ENCODE results near the gene COQ8A. TPM values are rescaled to one million over a fixed set of nuclear protein-coding genes. Genes with fewer than 3 reads are reported as not detected.

COQ8A gene
- 10 to 100 TPM; 12.8 to 31.6 (median 22.9) TPM for total RNA-seq

DNA sequence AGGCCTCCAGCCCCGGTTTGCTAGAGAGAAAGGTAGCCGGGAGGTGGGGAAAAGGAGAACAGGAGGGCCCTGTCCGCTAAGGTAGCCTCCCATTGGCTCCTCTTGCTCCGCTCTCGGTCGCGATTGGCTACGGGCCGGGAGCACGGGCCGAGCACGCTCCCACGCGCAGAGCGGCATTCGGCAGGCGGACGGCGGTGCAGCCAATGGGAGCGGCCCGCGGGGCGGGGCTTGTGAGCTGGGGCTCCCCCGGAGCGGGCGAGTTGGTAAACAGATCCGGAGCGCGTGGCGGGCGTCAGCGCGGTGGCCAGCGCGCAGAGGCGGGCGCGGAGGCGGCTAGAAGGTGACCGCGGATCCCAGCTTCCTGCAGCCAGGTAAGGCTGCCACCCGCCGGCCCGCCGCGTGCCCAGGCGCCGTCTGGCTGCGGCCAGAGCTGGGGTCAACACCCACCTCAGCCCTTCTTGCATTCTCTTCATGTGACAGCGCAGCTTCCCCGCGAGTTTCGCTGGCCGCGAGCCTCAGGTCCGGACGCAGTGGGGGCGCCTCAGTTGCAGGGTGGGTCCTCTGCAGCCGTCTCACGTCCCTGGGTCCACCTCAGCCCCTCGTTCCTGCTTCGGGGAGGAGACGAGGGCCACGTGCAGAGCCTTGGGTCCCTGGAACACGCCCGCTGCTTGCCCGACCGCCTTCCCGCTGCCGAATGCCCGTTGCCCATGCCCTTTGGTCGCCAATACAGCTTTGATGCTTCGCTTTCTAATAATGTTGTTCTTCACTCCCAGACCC, at the start of gene COQ8A:
Gene COQ8A, plus strand, starts transcription at position 266 of the 777 bp plus-strand sequence. CDS start 21,092 bp downstream, outside the sequence.
- Histone ChIP-seq H3K27ac (peak within 1 kb of the TSS; percentile 92 to 98), H3K4me3 (peak within 1 kb of the TSS; percentile 44 to 68 (median 51)), H3K4me1 (replicated peaks in 1 of 2) (peaks cover 18 to 40% of the 10 kb centered on the region in 2 donors)
- ATAC-seq (replicated peaks in 6 of 8) = peak; percentile 90 to 96 (median 96)
- in situ Hi-C loops (cut with MboI; ENCODE audit: low pct_unique_long_range_greater_than_20kb in 2 of 9, low sequenced_read_pairs in 9 of 9, unreplicated experiment in 9 of 9) = loop anchor here in 1 of 9 experiments (25.0 kb wide), 1 partner anchor 303 kb away; no protein-coding TSS in a partner anchor
- 0 to 1% (median 0%) methylated on average over 2 to 23 of the region's 73 CpGs; no CpG with 5 or more reads in 5 of the 10 experiments for WGBS, 10 experiments

DNA sequence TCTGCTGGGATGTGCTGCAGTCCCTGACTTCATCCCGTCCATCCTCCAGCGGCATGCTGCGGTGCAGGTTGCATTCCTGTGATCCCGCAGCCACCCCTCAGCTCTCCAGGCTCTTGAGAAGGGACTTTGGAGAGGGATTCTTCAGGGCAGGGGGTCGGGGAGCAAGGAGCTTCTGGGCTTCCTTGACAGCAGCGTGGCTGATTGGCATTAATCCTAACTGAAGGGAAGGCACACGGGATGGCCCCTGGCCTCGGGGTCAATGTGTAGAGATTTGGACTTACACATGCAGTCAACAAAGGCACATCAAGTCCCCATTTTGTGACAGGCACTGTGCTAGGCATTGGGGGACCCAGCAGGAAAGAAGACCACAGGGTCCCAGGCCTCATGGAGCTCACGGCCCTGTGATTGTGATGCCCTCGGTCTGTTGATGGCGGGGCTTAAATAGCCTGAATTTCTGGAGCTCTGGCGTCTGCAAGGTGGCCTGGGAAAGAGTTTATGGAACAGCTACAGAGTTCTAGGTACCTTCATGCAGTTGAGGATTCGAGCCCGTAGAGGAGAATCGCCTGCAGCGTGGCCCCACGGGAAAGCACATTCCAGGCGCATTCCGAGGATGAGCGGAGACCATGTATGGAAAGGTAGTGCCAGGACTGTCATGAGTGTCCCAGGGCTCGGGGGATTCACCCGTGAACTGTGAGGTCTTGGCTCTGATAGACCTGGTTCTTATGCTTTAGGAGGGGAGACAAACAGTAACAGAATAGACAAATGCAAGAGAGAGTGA, 49.6 kb upstream of the COQ8A start:
- ATAC-seq (replicated peaks in 6 of 8) = no peak
- Histone ChIP-seq H3K4me1 (replicated peaks in 1 of 2) (no peaks in the 10 kb centered on the region), H3K4me3 (no peak overlapping the region), H3K27ac (no peak overlapping the region)
- WGBS, 10 experiments = 60 to 100% (median 90%) methylated on average over 1 to 22 of the region's 22 CpGs; no CpG with 5 or more reads in 1 of the 10 experiments
- in situ Hi-C loops (cut with MboI; ENCODE audit: low pct_unique_long_range_greater_than_20kb in 2 of 9, low sequenced_read_pairs in 9 of 9, unreplicated experiment in 9 of 9) = no loop called here

DNA sequence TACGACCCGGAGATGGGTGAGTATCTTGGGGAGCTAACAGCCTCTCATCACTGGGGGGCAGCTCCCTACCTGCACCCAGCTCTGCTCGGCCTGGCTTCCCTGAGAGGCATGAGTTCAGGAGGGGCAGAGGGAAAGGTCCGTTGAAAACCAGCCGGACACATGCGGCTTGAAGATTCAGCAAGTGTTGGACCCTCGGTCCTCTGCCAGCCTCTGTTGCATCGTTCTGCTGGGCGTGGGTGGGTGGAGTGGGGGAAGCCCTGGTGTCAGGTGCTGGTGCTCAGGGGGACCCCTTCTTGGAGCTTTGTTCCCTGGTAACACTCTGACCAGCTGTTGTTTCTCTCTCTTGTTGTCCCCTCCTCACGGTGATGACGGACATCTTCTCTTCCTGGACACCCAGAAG, 48.7 kb upstream of the COQ8A start:
- H3K4me1 ChIP-seq (replicated peaks in 1 of 2) = no peaks in the 10 kb centered on the region
- H3K4me3 ChIP-seq = no peak overlapping the region
- H3K27ac ChIP-seq = no peak overlapping the region
- in situ Hi-C loops (cut with MboI; ENCODE audit: low pct_unique_long_range_greater_than_20kb in 2 of 9, low sequenced_read_pairs in 9 of 9, unreplicated experiment in 9 of 9) = no loop called here
- ATAC-seq (replicated peaks in 6 of 8) = no peak
- WGBS, 10 experiments = 60 to 100% (median 92%) methylated on average over 1 to 9 of the region's 11 CpGs; no CpG with 5 or more reads in 5 of the 10 experiments

DNA sequence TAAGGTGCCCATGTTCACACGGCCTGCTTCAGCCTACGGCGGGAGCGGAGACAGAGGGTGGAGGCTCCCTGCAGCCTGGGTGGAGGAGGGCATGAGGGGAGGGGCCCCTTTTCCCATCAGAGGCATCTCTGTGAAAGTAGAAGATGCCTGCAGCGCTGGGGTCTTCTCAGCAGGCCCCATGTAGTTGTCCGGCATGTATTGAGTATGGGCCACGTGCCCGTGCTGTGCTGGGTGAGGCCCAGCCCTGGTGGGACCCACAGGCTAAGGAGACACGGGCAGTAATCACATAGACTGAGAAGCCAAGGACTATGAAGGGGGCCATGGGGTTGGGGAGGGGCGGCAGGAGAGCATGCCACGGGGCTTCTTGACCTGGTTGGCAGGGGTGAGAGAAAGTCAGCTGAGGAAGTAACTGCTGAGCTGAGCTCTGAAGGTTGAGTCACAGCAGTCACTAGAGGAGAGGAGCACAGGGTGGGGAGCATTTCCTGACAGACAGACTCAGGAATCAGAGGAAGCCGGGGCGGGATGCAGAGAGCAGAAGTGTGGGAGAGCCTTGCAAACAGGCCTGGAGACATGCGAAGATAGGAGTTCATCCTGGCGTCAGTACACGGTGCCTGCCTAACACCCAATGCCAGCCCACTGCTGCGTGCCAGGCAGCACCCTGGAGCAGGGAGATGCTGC, 48.1 kb upstream of the COQ8A start:
- Histone ChIP-seq H3K27ac (no peak overlapping the region), H3K4me3 (no peak overlapping the region), H3K4me1 (replicated peaks in 1 of 2) (no peaks in the 10 kb centered on the region)
- WGBS, 10 experiments = 80 to 100% (median 91%) methylated on average over 3 to 10 of the region's 17 CpGs; no CpG with 5 or more reads in 4 of the 10 experiments
- in situ Hi-C loops (cut with MboI; ENCODE audit: low pct_unique_long_range_greater_than_20kb in 2 of 9, low sequenced_read_pairs in 9 of 9, unreplicated experiment in 9 of 9) = no loop called here
- ATAC-seq (replicated peaks in 6 of 8) = peak in 2 of 8 experiments; percentile 99

DNA sequence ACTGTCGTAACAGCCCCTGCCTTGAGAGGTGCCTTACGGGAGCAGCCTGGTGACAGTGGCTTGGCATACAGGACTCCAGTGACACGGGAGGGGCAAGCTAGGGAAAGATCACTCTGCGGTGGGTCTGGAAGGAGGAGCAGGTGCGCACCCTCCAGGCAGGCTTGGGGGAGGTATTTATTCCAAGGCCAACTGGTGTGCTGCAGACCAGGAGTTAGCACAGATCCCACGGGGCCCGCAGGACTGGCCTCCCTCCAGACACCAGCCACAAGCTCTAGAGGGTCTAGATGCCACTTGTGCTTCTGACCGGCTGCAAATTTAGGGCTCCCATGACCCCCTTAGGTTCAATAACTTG, 47.6 kb upstream of the COQ8A start:
- 60 to 100% (median 93%) methylated on average over 1 to 7 of the region's 8 CpGs; no CpG with 5 or more reads in 5 of the 10 experiments for WGBS, 10 experiments
- in situ Hi-C loops (cut with MboI; ENCODE audit: low pct_unique_long_range_greater_than_20kb in 2 of 9, low sequenced_read_pairs in 9 of 9, unreplicated experiment in 9 of 9) = no loop called here
- Histone ChIP-seq H3K27ac (no peak overlapping the region), H3K4me1 (replicated peaks in 1 of 2) (no peaks in the 10 kb centered on the region), H3K4me3 (no peak overlapping the region)
- ATAC-seq (replicated peaks in 6 of 8) = no peak

DNA sequence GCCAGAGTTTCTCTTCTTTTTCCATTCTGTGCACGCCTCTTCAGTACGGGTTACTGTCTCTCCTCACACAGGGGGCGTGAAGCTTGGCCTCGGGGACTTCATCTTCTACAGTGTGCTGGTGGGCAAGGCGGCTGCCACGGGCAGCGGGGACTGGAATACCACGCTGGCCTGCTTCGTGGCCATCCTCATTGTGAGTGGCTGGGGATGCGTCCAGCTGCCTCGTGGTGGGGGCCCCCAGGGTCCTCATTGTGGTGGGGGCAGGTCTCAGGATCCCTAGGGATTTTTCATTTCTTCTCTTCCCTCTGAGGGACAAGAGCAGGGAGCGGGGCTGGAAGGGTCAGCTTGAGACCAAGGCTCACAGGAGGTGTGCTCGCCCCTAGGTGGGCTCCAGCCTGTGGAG, 46.2 kb upstream of the COQ8A start:
- Histone ChIP-seq H3K4me3 (no peak overlapping the region), H3K4me1 (replicated peaks in 1 of 2) (no peaks in the 10 kb centered on the region), H3K27ac (no peak overlapping the region)
- in situ Hi-C loops (cut with MboI; ENCODE audit: low pct_unique_long_range_greater_than_20kb in 2 of 9, low sequenced_read_pairs in 9 of 9, unreplicated experiment in 9 of 9) = no loop called here
- no peak for ATAC-seq (replicated peaks in 6 of 8)
- 53 to 93% (median 78%) methylated on average over 3 to 11 of the region's 13 CpGs; no CpG with 5 or more reads in 3 of the 10 experiments for WGBS, 10 experiments

DNA sequence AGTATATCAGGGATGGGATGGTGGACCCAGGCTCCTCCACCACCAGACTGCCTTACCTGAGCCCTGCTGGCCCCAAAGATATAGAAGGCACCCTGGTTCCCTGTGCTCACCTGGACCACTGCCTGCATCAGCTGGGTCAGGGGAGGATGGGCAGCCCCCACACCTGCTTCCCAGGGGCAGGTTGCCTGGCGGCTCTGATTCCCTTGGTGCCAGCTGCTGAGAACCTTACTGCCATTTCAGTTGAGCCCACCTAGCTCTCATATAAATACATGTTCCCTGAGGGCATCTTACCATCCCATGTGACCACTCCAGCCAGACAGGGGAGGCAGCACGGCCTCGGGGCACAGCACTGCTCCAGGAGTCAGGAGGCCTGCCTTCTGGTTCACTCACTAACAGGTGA, 45.3 kb upstream of the COQ8A start:
- Histone ChIP-seq H3K4me3 (no peak overlapping the region), H3K27ac (no peak overlapping the region), H3K4me1 (replicated peaks in 1 of 2) (no peaks in the 10 kb centered on the region)
- in situ Hi-C loops (cut with MboI; ENCODE audit: low pct_unique_long_range_greater_than_20kb in 2 of 9, low sequenced_read_pairs in 9 of 9, unreplicated experiment in 9 of 9) = no loop called here
- ATAC-seq (replicated peaks in 6 of 8) = no peak
- 100% methylated on average over 1 to 2 of the region's 3 CpGs; no CpG with 5 or more reads in 5 of the 10 experiments for WGBS, 10 experiments

DNA sequence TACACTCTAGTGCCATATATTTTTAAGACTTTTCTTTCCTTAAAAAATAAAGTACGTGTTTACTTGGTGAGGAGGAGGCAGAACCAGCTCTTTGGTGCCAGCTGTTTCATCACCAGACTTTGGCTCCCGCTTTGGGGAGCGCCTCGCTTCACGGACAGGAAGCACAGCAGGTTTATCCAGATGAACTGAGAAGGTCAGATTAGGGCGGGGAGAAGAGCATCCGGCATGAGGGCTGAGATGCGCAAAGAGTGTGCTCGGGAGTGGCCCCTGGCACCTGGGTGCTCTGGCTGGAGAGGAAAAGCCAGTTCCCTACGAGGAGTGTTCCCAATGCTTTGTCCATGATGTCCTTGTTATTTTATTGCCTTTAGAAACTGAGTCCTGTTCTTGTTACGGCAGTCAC, 44.5 kb upstream of the COQ8A start:
- no peak overlapping the region for H3K4me3 ChIP-seq
- in situ Hi-C loops (cut with MboI; ENCODE audit: low pct_unique_long_range_greater_than_20kb in 2 of 9, low sequenced_read_pairs in 9 of 9, unreplicated experiment in 9 of 9) = no loop called here
- no peak overlapping the region for H3K27ac ChIP-seq
- no peaks in the 10 kb centered on the region for H3K4me1 ChIP-seq (replicated peaks in 1 of 2)
- 52 to 96% (median 87%) methylated on average over 2 to 11 of the region's 11 CpGs; no CpG with 5 or more reads in 3 of the 10 experiments for WGBS, 10 experiments
- ATAC-seq (replicated peaks in 6 of 8) = no peak

DNA sequence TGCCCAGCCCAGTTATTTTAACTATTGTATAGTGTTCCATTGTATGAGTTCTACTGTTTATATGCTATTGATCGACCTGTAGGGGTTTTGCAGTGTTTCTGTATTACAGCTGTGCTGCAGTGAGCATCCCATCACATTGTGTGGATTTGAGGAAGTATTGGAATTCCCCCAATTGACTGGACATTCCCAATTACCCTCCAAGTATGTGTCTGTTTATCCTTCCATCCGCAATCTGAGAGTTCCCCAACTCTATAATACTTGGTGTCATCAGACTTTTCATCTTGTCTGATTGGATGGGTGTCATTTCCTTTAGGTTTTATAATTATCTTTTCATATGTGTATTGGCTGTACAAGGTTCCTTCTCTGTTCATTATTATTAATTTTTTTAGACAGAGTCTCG, 41.8 kb upstream of the COQ8A start:
- H3K27ac ChIP-seq = no peak overlapping the region
- 80 to 100% (median 97%) methylated on average over 1 to 3 of the region's 3 CpGs; no CpG with 5 or more reads in 2 of the 10 experiments for WGBS, 10 experiments
- in situ Hi-C loops (cut with MboI; ENCODE audit: low pct_unique_long_range_greater_than_20kb in 2 of 9, low sequenced_read_pairs in 9 of 9, unreplicated experiment in 9 of 9) = no loop called here
- H3K4me3 ChIP-seq = no peak overlapping the region
- no peak for ATAC-seq (replicated peaks in 6 of 8)
- no peaks in the 10 kb centered on the region for H3K4me1 ChIP-seq (replicated peaks in 1 of 2)

DNA sequence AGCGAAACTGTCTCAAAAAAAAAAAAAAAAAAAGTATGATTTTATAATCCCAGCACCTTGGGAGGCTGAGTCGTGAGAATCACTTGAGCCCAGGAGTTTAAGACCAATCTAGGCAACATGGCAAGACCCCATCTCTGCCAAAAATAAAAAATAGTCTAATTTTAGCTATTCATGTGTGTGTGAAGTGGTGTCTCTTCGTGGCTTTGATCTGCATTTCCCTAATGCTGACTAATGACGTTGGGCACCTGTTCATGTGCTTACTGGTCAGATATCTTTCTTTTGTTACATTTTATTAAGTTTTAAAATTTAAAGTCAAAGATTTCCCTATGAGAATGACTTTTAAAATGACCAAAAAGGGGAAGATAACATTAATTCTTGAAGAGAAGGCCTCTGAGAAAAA, 38.7 kb upstream of the COQ8A start:
- H3K27ac ChIP-seq = no peak overlapping the region
- no peak for ATAC-seq (replicated peaks in 6 of 8)
- no peak overlapping the region for H3K4me3 ChIP-seq
- WGBS, 10 experiments = 38 to 100% (median 91%) methylated on average over 1 to 4 of the region's 4 CpGs; no CpG with 5 or more reads in 1 of the 10 experiments
- H3K4me1 ChIP-seq (replicated peaks in 1 of 2) = no peaks in the 10 kb centered on the region
- in situ Hi-C loops (cut with MboI; ENCODE audit: low pct_unique_long_range_greater_than_20kb in 2 of 9, low sequenced_read_pairs in 9 of 9, unreplicated experiment in 9 of 9) = no loop called here

DNA sequence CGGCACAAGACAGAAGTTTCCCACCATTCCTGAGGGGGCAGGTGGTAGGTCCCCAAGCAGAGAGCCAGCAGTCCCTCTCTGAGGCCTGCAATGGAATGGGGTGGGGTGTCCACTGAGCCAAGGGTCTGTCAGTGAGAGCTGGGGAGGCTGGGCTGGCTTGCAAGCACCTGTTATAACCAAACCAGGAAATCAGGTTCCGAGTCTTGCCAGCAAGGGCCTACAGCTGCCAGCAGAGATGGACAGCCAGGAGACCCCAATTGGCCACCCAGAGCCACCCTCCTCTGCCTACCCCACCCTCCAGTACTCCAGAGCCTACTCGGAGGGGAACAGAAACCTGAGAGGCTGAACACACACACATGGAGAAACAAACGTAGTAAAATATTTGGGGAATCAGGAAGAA, 37.5 kb upstream of the COQ8A start:
- ATAC-seq (replicated peaks in 6 of 8) = no peak
- H3K4me3 ChIP-seq = no peak overlapping the region
- H3K27ac ChIP-seq = no peak overlapping the region
- in situ Hi-C loops (cut with MboI; ENCODE audit: low pct_unique_long_range_greater_than_20kb in 2 of 9, low sequenced_read_pairs in 9 of 9, unreplicated experiment in 9 of 9) = no loop called here
- H3K4me1 ChIP-seq (replicated peaks in 1 of 2) = no peaks in the 10 kb centered on the region
- 8 to 92% (median 83%) methylated on average over 2 to 4 of the region's 4 CpGs; no CpG with 5 or more reads in 2 of the 10 experiments for WGBS, 10 experiments

DNA sequence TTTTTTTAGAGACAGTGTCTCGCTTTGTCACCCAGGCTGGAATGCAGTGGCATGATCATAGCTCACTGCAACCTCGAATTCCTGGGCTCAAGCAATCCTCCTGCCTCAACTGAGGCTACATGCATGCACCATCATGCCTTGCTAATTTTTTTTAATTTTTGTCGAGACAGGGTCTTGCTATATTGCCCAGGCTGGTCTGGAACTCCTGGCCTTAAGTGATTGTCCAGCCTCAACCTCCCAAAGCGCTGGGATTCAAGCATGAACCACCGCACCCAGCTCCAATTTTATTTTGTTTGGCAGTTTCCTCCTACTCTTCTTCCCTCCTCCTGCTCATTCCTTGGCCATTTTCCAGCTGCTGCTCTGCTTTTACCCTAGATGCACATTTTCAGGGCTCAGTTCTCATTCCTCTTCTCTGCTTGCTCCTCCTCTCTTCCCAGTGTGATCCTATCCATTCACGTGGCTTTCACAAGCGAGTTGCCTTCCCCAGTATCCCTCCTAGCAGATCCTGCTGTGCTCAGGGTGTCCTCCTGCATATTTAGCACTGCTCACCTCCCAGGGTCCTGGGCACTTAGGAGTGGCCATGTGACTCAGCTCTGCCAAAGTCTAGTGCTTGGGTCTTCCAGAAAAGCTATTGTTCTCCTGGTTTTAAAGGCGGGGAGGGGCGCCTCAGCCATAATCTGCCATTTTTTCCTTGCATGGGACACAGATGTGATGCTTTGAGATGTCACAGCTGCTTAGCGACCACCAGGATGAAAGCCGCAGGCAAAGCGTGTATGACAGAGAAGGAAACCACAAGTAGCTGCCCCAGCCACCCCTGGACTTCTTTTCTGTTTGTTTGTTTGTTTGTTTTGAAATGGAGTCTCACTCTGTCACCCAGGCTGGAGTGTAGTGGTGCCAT, 36.0 kb upstream of the COQ8A start:
- Histone ChIP-seq H3K27ac (no peak overlapping the region), H3K4me3 (no peak overlapping the region), H3K4me1 (replicated peaks in 1 of 2) (no peaks in the 10 kb centered on the region)
- peak in 5 of 8 experiments; percentile 14 to 97 (median 50) for ATAC-seq (replicated peaks in 6 of 8)
- in situ Hi-C loops (cut with MboI; ENCODE audit: low pct_unique_long_range_greater_than_20kb in 2 of 9, low sequenced_read_pairs in 9 of 9, unreplicated experiment in 9 of 9) = no loop called here
- 27 to 100% (median 73%) methylated on average over 3 to 12 of the region's 12 CpGs for WGBS, 10 experiments

Data from motor neuron (in vitro differentiated cells).